ENCODE measurements around the gene KIAA1217.

GRCh38 chr10:24315211-24315610 lies 106.3 kb downstream of the KIAA1217 start:
- no peak for TF ChIP-seq POLR2AphosphoS5 (IDR thresholded peaks at IDR 0.05)
- TF ChIP-seq CTCF (IDR thresholded peaks at IDR 0.05): no peak

Data from prostate gland (tissue), 2 donors.